AG09309 (cell line): ENCODE measurements around the gene FBXO46.
"Not testable (repeated sequence)": the region's sequence is repeated elsewhere in the genome, so short reads cannot be mapped to it uniquely, and the experiment has no call there.

Experiments used
- DNase-seq: peaks from one replicate; pipeline ENCODE4 v3.0.0-alpha.2; 2010; ENCODE audit warnings: low read depth
- H3K4me3 ChIP-seq: 2 replicates; pipeline ENCODE4 v1.5.1; 2011; ENCODE audit warnings: mild to moderate bottlenecking, low read depth, low read length, moderate library complexity; ENCODE audit not compliant: control insufficient read depth
- CTCF ChIP-seq: IDR thresholded peaks from 2 replicates; pipeline ENCODE4 v1.5.1; 2011; ENCODE audit warnings: mild to moderate bottlenecking, low read depth, low read length, inconsistent platforms; ENCODE audit not compliant: insufficient read depth, control insufficient read depth; ENCODE audit errors: missing control alignments

FBXO46 gene

DNA sequence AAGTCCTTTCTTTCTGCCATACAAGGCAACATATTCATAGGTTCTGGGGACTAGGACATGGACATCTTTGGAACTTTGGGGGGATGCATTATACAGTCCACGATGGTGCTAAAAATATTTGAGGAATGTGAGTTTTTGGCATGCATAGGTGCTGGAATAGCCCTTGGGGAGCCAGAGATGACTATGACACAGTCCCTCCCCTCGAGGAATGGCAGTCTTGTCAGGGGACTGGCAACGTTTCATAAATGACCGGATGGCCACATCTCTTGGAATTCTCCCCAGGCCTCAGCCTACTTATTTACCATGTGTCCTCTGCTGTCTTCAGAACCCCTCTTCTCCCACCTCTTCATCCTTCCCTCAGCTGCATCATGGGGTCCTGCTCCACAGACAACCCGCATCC, 16.2 kb upstream of the FBXO46 start:
- no peak for DNase-seq
- TF ChIP-seq CTCF: no peak

DNA sequence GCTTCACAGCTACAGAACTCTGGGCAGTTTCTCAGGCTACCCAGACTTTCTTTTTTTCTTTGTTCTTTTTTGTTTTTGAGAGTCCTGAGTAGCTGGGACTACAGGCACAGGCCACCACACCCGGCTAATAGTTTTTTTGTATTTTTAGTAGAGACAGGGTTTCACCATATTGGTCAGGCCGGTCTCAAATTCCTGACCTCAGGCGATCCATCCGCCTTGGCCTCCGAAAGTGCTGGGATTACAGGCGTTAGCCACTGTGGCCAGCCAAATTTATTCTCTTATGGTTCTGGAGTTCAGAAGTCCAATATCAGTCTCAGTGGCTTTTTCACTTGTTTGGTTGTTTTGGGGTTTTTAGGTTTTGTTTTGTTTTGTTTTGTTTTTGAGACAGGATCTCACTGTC, 14.9 kb upstream of the FBXO46 start:
- DNase-seq: no peak
- H3K4me3 ChIP-seq: no peak overlapping the region
- TF ChIP-seq CTCF: no peak

More for the DNA sequence above, 16.2 kb upstream of the FBXO46 start:
- H3K4me3 ChIP-seq: no peak overlapping the region

DNA sequence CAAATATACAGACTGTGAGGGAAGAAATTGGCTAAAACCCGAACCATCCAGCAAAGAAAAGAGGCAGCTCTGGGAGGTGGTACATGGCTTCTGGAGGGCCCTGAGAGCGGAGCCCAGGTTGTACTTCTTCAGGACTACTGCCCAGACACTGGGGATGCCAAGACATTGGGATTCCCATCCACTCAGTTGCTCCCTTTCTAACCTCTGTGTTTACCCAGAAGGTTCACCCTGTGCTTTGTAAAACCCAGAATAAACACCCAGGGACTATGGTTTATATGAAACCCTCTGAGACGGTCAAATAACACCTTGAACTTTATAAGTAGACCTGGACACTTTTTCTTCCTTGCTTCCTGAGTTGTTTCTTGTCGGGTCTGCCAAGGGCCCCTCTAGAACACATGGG, 12.3 kb upstream of the FBXO46 start:
- no peak overlapping the region for H3K4me3 ChIP-seq
- DNase-seq: no peak
- no peak for TF ChIP-seq CTCF

DNA sequence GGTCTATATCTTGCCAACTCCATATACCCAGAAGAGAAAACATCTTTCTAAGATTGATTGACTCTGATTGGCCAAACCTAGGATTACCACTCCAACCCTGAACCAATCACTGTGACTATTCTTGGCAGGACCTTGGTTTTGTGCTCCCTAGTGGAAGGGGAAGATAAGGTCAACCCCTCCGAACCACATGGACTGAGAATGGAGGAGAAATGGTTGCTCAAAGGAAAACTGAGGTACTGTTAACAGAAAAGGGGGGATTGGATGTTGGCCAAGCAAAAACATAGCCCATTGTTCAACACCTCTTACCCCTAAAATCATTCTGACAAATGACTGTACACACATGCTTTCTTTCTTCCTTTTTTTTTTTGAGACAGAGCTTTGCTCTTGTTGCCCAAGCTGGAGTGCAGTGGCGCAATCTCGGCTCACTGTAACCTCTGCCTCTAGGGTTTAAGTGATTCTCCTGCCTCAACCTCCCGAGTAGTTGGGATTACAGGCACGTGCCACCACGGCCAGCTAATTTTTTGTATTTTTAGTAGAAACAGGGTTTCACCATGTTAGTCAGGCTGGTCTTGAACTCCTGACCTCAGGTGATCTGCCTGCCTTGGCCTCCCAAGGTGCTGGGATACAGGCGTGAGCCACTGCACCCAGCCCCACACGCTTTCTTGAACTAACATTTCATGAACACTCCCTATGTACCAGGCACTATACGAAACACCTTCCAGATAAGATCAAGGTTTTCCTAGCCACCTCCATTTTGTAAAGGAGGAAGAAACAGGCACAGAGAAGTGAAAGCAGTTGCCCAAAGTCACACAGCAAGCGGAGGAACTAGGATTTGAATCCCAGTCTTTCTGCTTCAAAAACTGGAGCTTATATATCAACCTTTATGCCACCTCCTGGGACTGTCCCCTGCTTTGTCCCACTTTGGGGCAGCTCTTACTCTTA, 9.1 kb upstream of the FBXO46 start:
- H3K4me3 ChIP-seq: no peak overlapping the region
- DNase-seq: no peak
- no peak for TF ChIP-seq CTCF

- TF ChIP-seq CTCF: no peak
- no peak within 1 kb of the TSS for H3K4me3 ChIP-seq
- DNase-seq: no peak
These were observed 2.6 kb upstream of the FBXO46 start, which contains the start of gene MEIOSIN for GRCh38 chr19:45733160-45733810. TSS of gene MEIOSIN (plus strand) at chr19:45733439. CDS start at chr19:45735377, 1,938 bp downstream.

- no peak for TF ChIP-seq CTCF
- DNase-seq: no peak
- H3K4me3 ChIP-seq: peak overlapping the region; percentile 85
These were observed 851 bp downstream of the FBXO46 start for GRCh38 chr19:45729800-45730290.

DNA sequence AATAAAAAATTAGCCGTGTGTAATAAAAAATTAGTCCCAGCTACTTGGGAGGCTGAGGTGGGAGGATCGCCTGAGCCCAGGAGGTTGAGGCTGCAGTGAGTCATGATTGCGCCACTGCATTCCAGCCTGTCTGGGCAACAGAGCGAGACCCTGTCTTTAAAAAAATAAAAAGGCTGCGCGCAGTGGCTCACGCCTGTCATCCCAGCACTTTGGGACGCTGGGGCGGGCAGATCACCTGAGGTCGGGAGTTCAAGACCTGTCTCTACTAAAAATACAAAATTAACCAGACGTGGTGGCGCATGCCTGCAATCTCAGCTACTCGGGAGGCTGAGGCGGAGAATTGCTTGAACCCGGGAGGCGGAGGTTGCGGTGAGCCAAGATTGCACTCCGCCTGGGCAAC, 2.0 kb downstream of the FBXO46 start:
- DNase-seq, H3K4me3 ChIP-seq: not testable (repeated sequence)

GRCh38 chr19:45720065-45720464, 10.6 kb downstream of the FBXO46 start:
- H3K4me3 ChIP-seq, DNase-seq: not testable (repeated sequence)
